PC-3 (cell line): ENCODE measurements around the gene JADE2. TPM values are rescaled to one million over a fixed set of nuclear protein-coding genes. Genes with fewer than 3 reads are reported as not detected.

Experiments used
- ATAC-seq: fragments of 200-7000 bp; cut with Tn5 transposase; 2 replicates; pipeline ENCODE4 v1.9.1; 2020; ENCODE audit warnings: mild to moderate bottlenecking, moderate library complexity
- BruUV-seq: library from RNA; stranded (reverse); fragments of 400-500 nt; replicated peaks from 2 replicates; lab custom pipeline; 2021; lab: Mats Ljungman, UMichigan
- CTCF ChIA-PET: fragments of 300-600 bp; sonication (Branson Sonifier 250); formaldehyde crosslinking; loops from one replicate; lab custom pipeline; 2022; ENCODE audit warnings: antibody characterized with exemption; lab: Charles Lee
- POLR2A ChIA-PET: fragments of 300-600 bp; sonication (Branson Sonifier 250); formaldehyde crosslinking; loops from one replicate; lab custom pipeline; 2022; ENCODE audit warnings: antibody characterized with exemption; ENCODE audit not compliant: unreplicated experiment; lab: Charles Lee
- DNase-seq: peaks from one replicate; pipeline ENCODE4 v3.0.0-alpha.2; 2015
- H2AFZ ChIP-seq: fragments of 300-600 bp; sonication (generic); 2 replicates; pipeline ENCODE4 v1.6.0; 2016; ENCODE audit warnings: antibody characterized with exemption, low read length
- H3F3A ChIP-seq: fragments of 300-600 bp; sonication (generic); one replicate; pipeline ENCODE4 v1.6.0; 2017; ENCODE audit warnings: antibody characterized with exemption, low read length, control low read depth, mild to moderate bottlenecking; ENCODE audit not compliant: unreplicated experiment
- H3K27ac ChIP-seq: fragments of 300-600 bp; sonication (generic); 2 replicates; pipeline ENCODE4 v1.5.1; 2016; ENCODE audit warnings: mild to moderate bottlenecking, low read length
- H3K27me3 ChIP-seq: fragments of 300-600 bp; sonication (generic); 2 replicates; pipeline ENCODE4 v1.6.1; 2016; ENCODE audit warnings: low read length, mixed read lengths
- H3K36me3 ChIP-seq: fragments of 300-600 bp; sonication (generic); 2 replicates; pipeline ENCODE4 v1.6.1; 2016; ENCODE audit warnings: low read depth, mixed run types, low read length, mixed read lengths
- H3K4me1 ChIP-seq: fragments of 300-600 bp; sonication (generic); 2 replicates; pipeline ENCODE4 v1.5.1; 2016; ENCODE audit warnings: low read length; ENCODE audit not compliant: insufficient read depth
- H3K4me2 ChIP-seq: fragments of 300-600 bp; sonication (generic); 2 replicates; pipeline ENCODE4 v1.6.0; 2016; ENCODE audit warnings: low read length
- H3K4me3 ChIP-seq: fragments of 300-600 bp; sonication (generic); 2 replicates; pipeline ENCODE4 v1.5.1; 2016; ENCODE audit warnings: mild to moderate bottlenecking, low read length, mixed read lengths
- H3K79me2 ChIP-seq: fragments of 300-600 bp; sonication (generic); 2 replicates; pipeline ENCODE4 v1.6.1; 2017; ENCODE audit warnings: low read length, mixed read lengths
- H3K9ac ChIP-seq: fragments of 300-600 bp; sonication (generic); 2 replicates; pipeline ENCODE4 v1.6.0; 2016; ENCODE audit warnings: mild to moderate bottlenecking, low read length
- H3K9me2 ChIP-seq: fragments of 300-600 bp; sonication (generic); replicated peaks from 2 replicates; pipeline ENCODE4 v1.6.1; 2016; ENCODE audit warnings: mixed run types, low read length, mixed read lengths
- H3K9me3 ChIP-seq: fragments of 300-600 bp; sonication (generic); 2 replicates; pipeline ENCODE4 v1.6.1; 2016; ENCODE audit warnings: low read length, mixed read lengths
- H4K20me1 ChIP-seq: fragments of 300-600 bp; sonication (generic); 2 replicates; pipeline ENCODE4 v1.6.1; 2016; ENCODE audit warnings: low read length, mixed read lengths
- EZH2 ChIP-seq: fragments of 300-600 bp; sonication (generic); IDR thresholded peaks from one replicate; pipeline ENCODE4 v1.6.1; 2017; ENCODE audit warnings: antibody characterized with exemption, mild to moderate bottlenecking, low read length; ENCODE audit not compliant: unreplicated experiment
- EZH2phosphoT487 ChIP-seq: fragments of 300-600 bp; sonication (generic); IDR thresholded peaks from 2 replicates; pipeline ENCODE4 v1.6.1; 2018; ENCODE audit warnings: mild to moderate bottlenecking, antibody characterized with exemption, low read length, borderline replicate concordance
- intact Hi-C: fragments of 100-400 bp; cut with micrococcal nuclease; formaldehyde crosslinking; loops from 2 replicates; pipeline ENCODE4 v1.9.0; 2023
- total RNA-seq: library from RNA; depleted of rRNA; stranded (reverse); fragments of >200 nt; gene quantifications from 2 replicates; pipeline ENCODE4 v1.2.3, GENCODE V29; 2014
- TF ChIP-seq, protein P1 (sequence below): fragments of 300-600 bp; sonication (generic); conservative IDR thresholded peaks from 2 replicates; pipeline ENCODE4 v1.5.1; 2017; ENCODE audit warnings: antibody characterized with exemption, low read depth, mild to moderate bottlenecking, low read length

JADE2 gene
- total RNA-seq, 1 experiment from 2014 or later, result 33.2 TPM

DNA sequence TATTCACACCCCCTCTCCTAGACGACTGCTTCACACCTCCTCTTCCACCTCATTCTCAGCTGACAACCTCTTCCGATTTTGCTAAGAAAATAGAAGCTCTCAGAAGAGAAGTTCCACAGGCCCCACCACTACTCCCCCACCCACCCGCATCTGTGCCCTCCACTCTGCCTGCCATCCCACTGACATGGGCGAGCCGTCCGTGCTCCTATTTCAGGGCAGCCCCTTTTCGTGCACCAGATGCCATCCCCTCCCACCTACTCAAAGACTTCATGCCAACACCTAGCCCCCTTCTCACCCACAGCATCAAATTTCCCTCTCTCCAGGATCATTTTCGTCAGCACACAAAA, 34.6 kb upstream of the JADE2 start:
- no peak for TF ChIP-seq EZH2
- TF ChIP-seq, protein P1, sequence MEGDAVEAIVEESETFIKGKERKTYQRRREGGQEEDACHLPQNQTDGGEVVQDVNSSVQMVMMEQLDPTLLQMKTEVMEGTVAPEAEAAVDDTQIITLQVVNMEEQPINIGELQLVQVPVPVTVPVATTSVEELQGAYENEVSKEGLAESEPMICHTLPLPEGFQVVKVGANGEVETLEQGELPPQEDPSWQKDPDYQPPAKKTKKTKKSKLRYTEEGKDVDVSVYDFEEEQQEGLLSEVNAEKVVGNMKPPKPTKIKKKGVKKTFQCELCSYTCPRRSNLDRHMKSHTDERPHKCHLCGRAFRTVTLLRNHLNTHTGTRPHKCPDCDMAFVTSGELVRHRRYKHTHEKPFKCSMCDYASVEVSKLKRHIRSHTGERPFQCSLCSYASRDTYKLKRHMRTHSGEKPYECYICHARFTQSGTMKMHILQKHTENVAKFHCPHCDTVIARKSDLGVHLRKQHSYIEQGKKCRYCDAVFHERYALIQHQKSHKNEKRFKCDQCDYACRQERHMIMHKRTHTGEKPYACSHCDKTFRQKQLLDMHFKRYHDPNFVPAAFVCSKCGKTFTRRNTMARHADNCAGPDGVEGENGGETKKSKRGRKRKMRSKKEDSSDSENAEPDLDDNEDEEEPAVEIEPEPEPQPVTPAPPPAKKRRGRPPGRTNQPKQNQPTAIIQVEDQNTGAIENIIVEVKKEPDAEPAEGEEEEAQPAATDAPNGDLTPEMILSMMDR, result no peak
- TF ChIP-seq EZH2phosphoT487, result no peak
- no peaks in the 10 kb centered on the region for H3K4me1 ChIP-seq
- no peak overlapping the region for H3K4me3 ChIP-seq
- H3K9ac ChIP-seq, result no peak overlapping the region
- intact Hi-C loops, result no loop called here
- ChIA-PET CTCF (no interaction called here), POLR2A (no interaction called here)
- ATAC-seq (no peak), DNase-seq (no peak)
- no peaks in the 10 kb centered on the region for H3F3A ChIP-seq
- H2AFZ ChIP-seq, result no peak overlapping the region
- H3K36me3 ChIP-seq, result no peaks in the 10 kb centered on the region
- H3K79me2 ChIP-seq, result no peaks in the 10 kb centered on the region
- no peaks in the 10 kb centered on the region for H3K9me2 ChIP-seq
- BruUV-seq, result no TSS peak
- H3K9me3 ChIP-seq, result no peaks in the 10 kb centered on the region
- H3K27ac ChIP-seq, result no peak overlapping the region
- H4K20me1 ChIP-seq, result no peaks in the 10 kb centered on the region
- no peak overlapping the region for H3K4me2 ChIP-seq
- no peaks in the 10 kb centered on the region for H3K27me3 ChIP-seq

DNA sequence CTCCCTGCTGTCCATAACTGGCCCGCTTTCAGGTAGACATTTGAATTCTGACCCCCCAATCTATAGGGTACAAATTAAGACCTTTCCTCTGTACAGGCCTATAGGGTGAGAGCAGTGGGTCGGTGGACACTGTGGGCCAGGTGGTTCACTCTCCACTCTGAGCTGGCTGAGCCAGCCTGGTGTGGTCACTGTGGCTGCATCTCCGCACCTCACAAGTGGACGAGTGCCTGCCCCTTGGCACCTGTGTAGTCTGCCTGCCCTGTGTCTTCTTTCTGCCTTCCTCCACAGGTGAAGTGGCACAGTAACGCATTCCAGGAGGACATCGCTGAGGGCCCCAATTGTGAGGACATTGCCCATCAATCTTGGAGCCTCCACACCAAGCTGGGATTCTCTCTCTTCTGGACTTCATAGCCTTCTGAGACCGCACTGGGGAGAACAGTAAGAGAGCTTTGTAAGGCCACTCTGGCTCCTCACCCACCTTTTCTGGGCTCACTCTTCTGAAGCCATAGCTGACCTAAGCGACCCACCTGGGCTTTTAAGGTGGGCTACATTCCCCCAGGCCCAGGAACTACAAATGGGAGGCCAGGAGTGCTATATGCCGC, 33.5 kb upstream of the JADE2 start:
- DNase-seq, result no peak
- intact Hi-C loops, result no loop called here
- no peaks in the 10 kb centered on the region for H3F3A ChIP-seq
- no peaks in the 10 kb centered on the region for H3K9me3 ChIP-seq
- no peak overlapping the region for H3K27ac ChIP-seq
- no peak overlapping the region for H3K9ac ChIP-seq
- no peaks in the 10 kb centered on the region for H3K79me2 ChIP-seq
- H3K4me3 ChIP-seq, result no peak overlapping the region
- ChIA-PET POLR2A (no interaction called here), CTCF (no interaction called here)
- TF ChIP-seq EZH2phosphoT487 (no peak), EZH2 (no peak)
- TF ChIP-seq, protein P1, result no peak
- H4K20me1 ChIP-seq, result no peaks in the 10 kb centered on the region
- no peaks in the 10 kb centered on the region for H3K9me2 ChIP-seq
- no peak overlapping the region for H2AFZ ChIP-seq
- no peaks in the 10 kb centered on the region for H3K27me3 ChIP-seq
- H3K4me1 ChIP-seq, result no peaks in the 10 kb centered on the region
- no peaks in the 10 kb centered on the region for H3K36me3 ChIP-seq
- no TSS peak for BruUV-seq
- no peak overlapping the region for H3K4me2 ChIP-seq
- no peak for ATAC-seq

DNA sequence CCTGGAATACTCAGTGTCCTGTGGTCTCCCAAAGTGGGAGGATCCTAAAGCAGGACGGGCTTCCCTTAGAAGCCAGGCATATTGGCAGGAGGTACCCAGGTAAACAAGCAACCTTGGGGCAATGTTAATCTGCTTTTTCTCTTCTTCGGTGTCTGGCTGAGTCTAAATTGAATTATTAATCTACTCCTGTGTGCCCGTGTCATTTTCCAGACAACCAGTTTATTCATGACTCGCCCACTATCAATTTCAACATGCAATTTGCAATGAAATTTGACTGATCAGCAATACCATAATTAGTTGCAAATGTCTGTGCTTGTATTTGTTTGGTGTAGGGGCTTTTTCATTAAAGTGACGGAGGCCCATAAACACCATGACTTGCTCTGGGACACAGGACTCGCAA, 32.9 kb upstream of the JADE2 start:
- no peak for ATAC-seq
- H3K4me1 ChIP-seq, result no peaks in the 10 kb centered on the region
- no peaks in the 10 kb centered on the region for H4K20me1 ChIP-seq
- H2AFZ ChIP-seq, result no peak overlapping the region
- H3K36me3 ChIP-seq, result no peaks in the 10 kb centered on the region
- no peak overlapping the region for H3K4me2 ChIP-seq
- H3K9me2 ChIP-seq, result no peaks in the 10 kb centered on the region
- intact Hi-C loops, result no loop called here
- H3K9me3 ChIP-seq, result no peaks in the 10 kb centered on the region
- ChIA-PET POLR2A (no interaction called here), CTCF (no interaction called here)
- H3K27me3 ChIP-seq, result no peaks in the 10 kb centered on the region
- H3K27ac ChIP-seq, result no peak overlapping the region
- TF ChIP-seq EZH2, result no peak
- H3K79me2 ChIP-seq, result no peaks in the 10 kb centered on the region
- no peaks in the 10 kb centered on the region for H3F3A ChIP-seq
- no TSS peak for BruUV-seq
- no peak overlapping the region for H3K4me3 ChIP-seq
- no peak for DNase-seq
- no peak overlapping the region for H3K9ac ChIP-seq
